AG20443 (cell line): ENCODE results near the gene ABRACL.

Experiments used
- DNase-seq: peaks from one replicate; pipeline ENCODE4 v3.0.0; 2012; ENCODE audit warnings: low spot score, mixed read lengths

The ABRACL gene

DNA sequence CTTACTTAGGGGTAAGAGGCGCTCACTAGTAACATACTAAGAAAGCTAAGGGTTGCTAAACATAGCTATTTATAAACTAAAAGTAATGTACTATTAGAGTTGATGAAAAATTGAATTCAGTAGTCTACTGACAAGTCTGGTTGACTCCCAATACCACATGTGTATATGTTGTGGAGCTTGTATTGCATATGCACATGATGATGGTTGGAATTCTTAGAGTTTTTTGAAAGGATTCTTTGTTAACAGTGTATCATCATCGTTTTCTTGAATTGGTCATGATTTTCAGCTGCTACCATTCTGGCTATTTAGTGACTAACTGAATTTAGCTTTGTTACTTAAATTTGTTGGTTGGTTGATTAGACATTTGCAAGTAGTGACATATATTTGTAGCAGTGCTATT, 27.2 kb downstream of the ABRACL start:
- no peak for DNase-seq

DNA sequence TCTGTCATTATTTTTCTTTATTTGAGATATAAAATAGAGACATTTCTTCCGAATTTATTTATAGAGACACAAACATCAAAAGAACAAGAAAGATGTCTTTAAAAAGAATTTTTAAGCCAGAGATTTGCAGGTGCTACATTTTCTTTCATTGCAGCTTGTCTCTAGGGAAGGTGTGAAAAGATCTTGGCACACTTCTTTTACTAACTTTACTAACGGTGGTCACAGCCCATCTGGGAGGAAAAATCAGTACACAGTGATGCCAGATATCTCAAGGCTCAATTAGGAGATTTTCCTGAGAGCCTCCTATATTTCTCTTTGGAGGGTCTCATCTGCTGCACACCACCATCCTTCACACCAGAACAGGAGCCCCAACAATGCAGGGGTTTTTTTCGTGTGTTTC, 29.5 kb downstream of the ABRACL start:
- no peak for DNase-seq

DNA sequence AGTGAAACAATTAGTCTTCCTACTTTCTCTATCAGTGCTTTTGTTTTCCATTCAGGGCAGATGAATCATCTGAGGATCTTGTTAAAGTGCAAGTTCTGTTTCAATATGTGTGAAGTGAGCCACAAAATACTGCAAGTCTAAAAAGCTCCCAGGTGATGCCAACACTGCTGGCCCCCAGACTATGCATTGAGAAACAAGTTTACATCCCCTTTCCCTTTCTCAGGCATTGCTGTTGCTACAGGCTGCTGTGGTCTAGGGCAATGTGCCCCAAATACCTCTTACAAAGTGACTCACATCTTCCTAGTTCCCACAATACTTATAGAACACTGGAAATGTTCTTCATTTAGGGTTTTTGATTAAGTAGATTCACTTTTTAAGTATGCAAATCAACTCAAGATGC, 31.8 kb downstream of the ABRACL start:
- DNase-seq, result peak; percentile 51

DNA sequence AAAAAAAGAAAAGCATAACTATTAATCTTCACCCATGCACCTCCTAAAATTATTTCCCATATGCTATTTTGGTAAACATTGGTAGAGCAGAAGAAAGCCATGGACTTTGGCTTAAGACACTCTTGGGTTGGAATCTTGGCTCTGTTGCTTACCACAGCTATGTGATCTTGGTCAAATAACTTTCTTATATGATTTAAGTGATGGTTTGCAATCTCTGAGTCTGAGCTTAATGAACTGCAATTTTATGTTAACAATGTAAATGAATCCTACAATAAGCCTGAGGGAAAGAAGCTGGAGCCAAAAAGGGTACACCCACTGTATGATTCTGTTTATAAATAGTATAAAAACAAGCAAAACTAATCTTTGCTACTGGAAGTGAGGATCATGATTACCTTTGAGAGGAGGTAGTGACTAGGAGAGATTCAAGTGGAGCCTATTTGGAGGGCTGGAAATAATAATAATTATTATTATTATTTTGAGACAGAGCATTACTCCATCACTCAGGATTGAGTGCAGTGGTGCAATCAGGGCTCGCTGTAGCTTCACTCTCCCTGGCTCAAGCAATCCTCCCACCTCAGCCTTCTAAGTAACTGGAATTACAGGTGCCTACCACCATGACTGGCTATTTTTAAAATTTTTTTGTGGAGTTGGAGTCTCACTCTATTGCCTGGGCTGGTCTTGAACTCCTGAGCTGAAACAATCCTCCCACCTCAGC, 34.5 kb downstream of the ABRACL start:
- peak; percentile 34 for DNase-seq

DNA sequence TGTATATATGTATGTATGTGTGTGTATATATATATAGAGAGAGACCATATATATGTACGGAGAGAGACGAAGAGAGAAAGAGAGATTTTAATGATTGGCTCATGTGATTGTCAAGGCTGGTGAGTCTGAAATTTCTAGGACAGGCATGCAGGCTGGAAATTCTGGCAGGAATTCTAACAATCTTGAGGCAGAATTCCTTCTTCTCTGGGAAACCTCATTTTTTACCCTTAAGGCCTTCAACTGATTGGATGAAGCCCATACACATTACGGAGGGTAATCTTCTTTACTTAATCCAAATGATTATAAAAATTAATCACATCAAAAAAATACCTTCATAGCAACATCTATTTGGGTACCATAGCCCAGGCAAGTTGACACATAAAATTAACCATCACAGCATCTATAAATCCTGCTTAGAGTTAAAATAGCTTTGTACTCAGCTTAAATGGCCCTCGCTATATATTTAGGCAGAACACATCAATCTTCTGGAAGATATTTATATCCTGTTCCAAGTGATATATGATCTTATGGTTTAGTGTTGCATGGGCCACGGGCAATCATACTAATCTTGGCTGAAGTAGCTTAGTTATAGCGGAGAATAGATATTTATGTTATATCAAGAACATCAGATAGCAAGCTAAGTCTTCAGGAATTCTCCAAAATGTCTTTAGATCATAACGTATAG, 36.6 kb downstream of the ABRACL start:
- DNase-seq, result no peak

DNA sequence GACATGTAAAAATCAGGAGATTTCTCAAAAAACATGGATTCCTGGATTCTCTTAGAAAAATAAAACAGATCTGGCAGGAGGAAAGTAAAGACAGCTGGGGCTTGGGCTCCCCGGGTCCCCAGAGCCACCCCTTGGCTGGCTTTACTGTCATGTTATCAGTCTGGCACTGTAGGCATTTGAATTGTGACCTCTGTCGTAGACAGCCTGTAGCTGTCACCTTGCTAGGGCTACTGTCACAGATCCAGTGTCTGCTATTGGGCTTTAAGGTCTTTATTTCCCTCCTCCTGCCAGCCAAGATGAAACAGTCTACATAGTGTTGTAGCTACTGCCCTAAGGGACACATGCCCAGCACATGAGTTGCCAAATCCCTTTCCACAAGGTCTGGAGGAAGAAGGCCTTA, 37.5 kb downstream of the ABRACL start:
- no peak for DNase-seq

DNA sequence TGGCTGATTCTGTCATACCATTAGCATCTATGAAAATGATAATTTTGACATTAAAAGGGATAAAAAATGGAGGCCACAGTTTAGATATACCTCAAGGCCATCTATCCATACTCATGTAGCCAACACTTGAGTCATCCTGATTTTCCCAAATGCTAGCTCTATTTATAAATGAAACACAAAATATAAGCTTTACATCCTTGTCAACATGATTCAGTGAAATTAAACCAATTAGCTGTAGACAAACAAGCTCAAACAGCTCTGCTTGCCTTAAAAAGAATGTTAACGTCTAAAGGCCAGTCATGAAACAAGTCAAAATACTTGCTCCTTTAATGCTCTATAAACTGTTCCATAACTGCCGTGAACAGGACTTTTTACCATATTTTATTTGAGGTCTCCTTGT, 40.3 kb downstream of the ABRACL start:
- no peak for DNase-seq

DNA sequence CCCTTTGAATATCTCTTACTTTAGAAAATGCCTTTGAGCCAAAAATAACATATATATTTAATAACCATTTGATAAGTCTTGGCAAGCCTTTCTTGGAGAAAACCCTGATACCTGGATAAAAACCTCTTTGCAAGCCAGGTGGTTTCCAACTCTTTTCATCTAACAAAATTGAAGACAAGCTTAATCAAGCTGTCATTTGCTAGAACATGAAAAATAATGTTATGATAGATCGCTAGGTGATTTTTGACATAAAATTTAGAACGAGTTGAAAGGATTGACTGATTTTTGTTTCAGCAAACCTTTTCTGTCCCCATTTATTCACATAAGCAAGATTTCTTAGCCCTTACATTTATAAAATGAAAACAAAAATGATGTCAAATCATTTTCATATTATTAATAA, 44.6 kb downstream of the ABRACL start:
- no peak for DNase-seq

DNA sequence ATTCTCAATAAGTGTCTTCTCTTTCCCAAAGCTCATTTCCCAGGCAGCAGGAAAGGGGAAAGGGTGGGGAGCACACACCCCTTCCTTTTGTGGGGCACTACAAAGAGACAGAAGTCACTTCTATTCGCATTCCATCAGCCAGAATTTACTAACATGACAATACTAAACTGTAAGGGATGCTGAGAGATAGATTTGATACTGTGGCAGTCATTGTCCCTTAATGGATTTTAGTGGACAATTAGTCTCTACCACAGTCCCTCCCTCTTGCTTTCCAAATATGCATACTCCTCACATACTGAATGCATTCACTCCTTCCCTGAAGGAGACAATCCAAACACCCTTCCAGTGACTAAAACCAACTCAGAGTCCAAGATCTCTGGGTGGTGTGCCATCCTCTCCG, 50.5 kb downstream of the ABRACL start:
- no peak for DNase-seq

DNA sequence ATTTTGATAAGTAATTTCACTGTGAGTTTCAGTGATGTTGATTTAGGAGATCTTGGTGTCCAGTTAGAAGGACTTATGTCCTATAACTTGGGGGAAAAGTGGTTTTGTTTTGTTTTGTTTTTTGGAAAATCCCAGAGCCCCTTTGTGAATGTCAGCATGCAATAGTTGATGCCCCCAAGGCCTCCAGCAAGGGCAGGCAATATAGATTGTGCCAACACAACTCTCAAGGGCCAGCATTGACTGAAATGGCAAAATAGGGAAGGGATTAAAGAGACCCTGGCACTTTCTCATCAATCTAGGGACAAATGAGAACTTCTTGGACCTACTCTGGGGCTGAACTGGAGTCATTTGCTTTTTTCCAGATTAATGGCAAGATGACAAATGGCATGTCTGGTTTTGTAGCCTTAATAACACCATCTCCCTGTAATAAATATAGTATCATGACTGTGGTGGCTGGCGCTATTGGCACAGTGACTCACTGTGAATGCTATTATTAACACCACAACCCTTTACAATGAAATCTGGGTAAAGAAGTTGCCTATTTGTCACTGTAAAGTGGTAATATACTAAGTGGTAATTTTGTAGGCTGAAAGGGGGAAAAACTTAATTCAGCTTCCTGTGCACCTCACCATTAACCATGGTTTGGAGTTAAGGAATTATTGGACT, 51.8 kb downstream of the ABRACL start:
- DNase-seq, result peak; percentile 20

DNA sequence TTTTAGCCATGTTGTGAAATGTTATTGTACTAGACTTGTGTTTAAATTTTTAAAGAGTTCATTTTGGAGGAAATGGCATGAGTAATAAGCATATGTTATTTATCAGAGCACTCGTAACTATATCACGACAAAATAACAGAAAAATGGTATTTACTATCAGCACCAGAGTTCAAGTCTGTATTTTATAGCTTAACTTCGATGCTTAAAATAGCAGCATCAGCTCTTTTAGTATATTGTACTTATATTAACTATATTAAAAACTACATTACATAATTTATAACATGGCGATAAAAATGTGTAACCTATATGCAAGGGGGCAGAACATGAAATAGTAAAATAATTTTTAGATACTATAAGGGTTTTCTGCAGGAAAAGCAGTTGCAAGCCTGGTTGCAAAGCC, 52.9 kb downstream of the ABRACL start:
- no peak for DNase-seq

DNA sequence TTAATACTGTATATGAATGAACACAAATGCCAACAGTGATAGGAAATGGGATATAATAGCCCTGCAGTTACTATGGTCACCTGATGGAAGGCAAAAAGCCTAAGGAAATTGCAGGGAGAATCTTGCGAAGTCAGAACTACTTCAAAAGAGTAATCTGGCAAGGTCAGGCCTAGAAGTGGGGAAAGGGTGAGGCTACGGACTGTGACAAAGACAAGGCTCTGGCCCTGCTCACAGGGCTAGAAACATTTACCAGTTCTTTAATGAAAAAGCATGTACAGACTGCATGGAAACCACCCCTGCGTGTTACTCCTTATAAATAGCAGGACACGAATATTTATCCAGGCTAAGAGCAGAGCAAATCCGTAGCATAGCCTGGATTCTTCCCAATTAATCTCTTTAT, 53.8 kb downstream of the ABRACL start:
- DNase-seq, result no peak

DNA sequence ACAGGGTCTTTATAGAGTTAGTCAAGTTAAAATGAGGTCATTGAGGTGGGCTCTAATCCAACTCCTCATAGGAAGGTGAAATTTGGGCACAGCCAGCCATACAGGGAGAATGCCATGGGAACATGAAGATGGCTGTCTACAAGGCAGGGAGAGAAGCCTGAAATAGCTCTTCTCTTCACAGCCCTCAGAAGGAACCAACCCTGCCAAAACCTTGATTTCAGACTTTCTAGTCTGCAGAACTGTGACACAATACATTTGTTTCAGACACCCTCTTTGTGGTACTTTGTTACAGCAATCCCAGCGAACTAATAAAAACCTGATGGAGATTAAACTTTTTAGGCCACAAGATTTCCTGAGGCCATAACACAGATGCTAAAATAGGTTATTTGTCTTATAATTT, 63.3 kb downstream of the ABRACL start:
- DNase-seq, result no peak
